SK-N-MC (cell line): ENCODE measurements around the gene ZNF181.

Experiments used
- EZH2 ChIP-seq: fragments of 200-600 bp; sonication (generic); IDR thresholded peaks from one replicate; pipeline ENCODE4 v1.6.1; 2017; ENCODE audit warnings: antibody characterized with exemption
- FOXP2 ChIP-seq: optimal IDR thresholded peaks from 2 replicates; pipeline ENCODE3; 2011; ENCODE audit warnings: mild to moderate bottlenecking, moderate library complexity; ENCODE audit not compliant: insufficient read depth; ENCODE audit errors: extremely low read length, control extremely low read depth
- POLR2AphosphoS5 ChIP-seq: IDR thresholded peaks from 2 replicates; pipeline ENCODE4 v1.6.1; 2012; ENCODE audit warnings: mild to moderate bottlenecking, low read depth, low read length, borderline replicate concordance

GRCh38 chr19:34794066-34794960 is 60.3 kb downstream of the ZNF181 start:
- TF ChIP-seq POLR2AphosphoS5 (no peak), EZH2 (no peak), FOXP2 (no peak)
